Tibial nerve (tissue), 3 donors: ENCODE results near the gene ARAP1.

Experiments used
- POLR2A ChIP-seq, 2 donors: fragments of 450-650 bp; IDR thresholded peaks; one replicate each; pipeline ENCODE4 v1.6.1; 2017; ENCODE audit warnings: antibody characterized with exemption in 2 of 2, mild to moderate bottlenecking in 2 of 2, moderate library complexity in 2 of 2
- TF ChIP-seq, protein P1 (sequence below), 5 experiments: fragments of 200-600 bp in 3 of 5; fragments of 450-650 bp in 2 of 5; sonication (generic) in 3 of 5; IDR thresholded peaks; one replicate each; pipeline ENCODE4 v1.5.1; 2016 to 2019; ENCODE audit warnings: antibody characterized with exemption in 5 of 5, mild to moderate bottlenecking in 3 of 5, moderate library complexity in 2 of 5

- TF ChIP-seq, protein P1, sequence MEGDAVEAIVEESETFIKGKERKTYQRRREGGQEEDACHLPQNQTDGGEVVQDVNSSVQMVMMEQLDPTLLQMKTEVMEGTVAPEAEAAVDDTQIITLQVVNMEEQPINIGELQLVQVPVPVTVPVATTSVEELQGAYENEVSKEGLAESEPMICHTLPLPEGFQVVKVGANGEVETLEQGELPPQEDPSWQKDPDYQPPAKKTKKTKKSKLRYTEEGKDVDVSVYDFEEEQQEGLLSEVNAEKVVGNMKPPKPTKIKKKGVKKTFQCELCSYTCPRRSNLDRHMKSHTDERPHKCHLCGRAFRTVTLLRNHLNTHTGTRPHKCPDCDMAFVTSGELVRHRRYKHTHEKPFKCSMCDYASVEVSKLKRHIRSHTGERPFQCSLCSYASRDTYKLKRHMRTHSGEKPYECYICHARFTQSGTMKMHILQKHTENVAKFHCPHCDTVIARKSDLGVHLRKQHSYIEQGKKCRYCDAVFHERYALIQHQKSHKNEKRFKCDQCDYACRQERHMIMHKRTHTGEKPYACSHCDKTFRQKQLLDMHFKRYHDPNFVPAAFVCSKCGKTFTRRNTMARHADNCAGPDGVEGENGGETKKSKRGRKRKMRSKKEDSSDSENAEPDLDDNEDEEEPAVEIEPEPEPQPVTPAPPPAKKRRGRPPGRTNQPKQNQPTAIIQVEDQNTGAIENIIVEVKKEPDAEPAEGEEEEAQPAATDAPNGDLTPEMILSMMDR (IDR thresholded peaks at IDR 0.05), result no peak
- no peak for TF ChIP-seq POLR2A (IDR thresholded peaks at IDR 0.05)
These were observed 32.5 kb upstream of the ARAP1 start for GRCh38 chr11:72784662-72785061.
